HCT116 (cell line): Measurements from ENCODE around the gene TP63.

Experiments
- CTCF ChIP-seq, 3 experiments: fragments of 200-600 bp in 1 of 3; sonication (generic) in 1 of 3; IDR thresholded peaks in 2 of 3; conservative IDR thresholded peaks in 1 of 3; 2 replicates each; pipeline ENCODE4 v1.5.1; 2012 to 2017; ENCODE audit warnings: low read depth in 2 of 3, low read length in 2 of 3, antibody characterized with exemption in 1 of 3, borderline replicate concordance in 1 of 3, control low read depth in 1 of 3, mild to moderate bottlenecking in 1 of 3, mixed read lengths in 1 of 3, mixed run types in 1 of 3, moderate library complexity in 1 of 3; ENCODE audit not compliant: insufficient read depth in 1 of 3
- JUND ChIP-seq: IDR thresholded peaks from 2 replicates; pipeline ENCODE4 v1.6.1; 2012
- REST ChIP-seq: IDR thresholded peaks from 2 replicates; pipeline ENCODE4 v1.6.1; 2012; ENCODE audit warnings: low read depth
- YY1 ChIP-seq: IDR thresholded peaks from 2 replicates; pipeline ENCODE4 v1.6.1; 2011; ENCODE audit warnings: low read length, low read depth, moderate library complexity, mild to moderate bottlenecking; ENCODE audit not compliant: insufficient replicate concordance; ENCODE audit errors: extremely low read depth
- ZBTB33 ChIP-seq: IDR thresholded peaks from 2 replicates; pipeline ENCODE4 v1.6.1; 2011; ENCODE audit warnings: mild to moderate bottlenecking, low read length, moderate library complexity; ENCODE audit not compliant: insufficient replicate concordance; ENCODE audit errors: extremely low read depth

- TF ChIP-seq CTCF (IDR thresholded peaks at IDR 0.05 in 2 of 3, conservative IDR thresholded peaks at IDR 0.05 in 1 of 3; ENCODE audit: borderline replicate concordance in 1 of 3, insufficient read depth in 1 of 3, low read depth in 2 of 3, low read length in 2 of 3) (no peak), REST (no peak), YY1 (no peak), ZBTB33 (no peak), JUND (no peak)
Measured at GRCh38 chr3:189833266-189833665, 202.1 kb downstream of the TP63 start.
